G401.6 (cell line): ENCODE data around the gene PPP1R3A.

ENCODE experiments used
- FAIRE-seq: peaks from 2 replicates; lab custom pipeline; 2012; peaks lifted over from hg19 to GRCh38; lab: Jason Lieb, UNC

The PPP1R3A gene

DNA sequence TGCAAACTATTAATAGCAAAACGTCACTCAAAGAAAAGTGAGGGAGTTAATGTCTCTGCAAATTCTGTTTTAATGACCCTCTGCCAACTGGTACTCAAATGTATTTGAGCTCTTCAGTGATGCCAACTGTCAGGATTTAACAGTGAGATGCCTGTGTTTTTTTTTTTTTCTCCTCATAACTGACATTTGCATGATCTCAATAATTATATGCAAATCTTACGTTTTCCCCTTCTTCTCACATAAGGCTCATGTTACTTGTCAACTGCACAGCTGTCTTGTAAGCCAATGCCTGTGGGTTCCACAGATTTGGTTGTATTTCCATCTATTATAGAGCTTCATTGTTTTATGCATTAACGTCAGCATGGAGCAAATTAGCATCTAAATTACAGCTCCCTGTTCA, 38.2 kb downstream of the PPP1R3A start:
- FAIRE-seq, result no peak

DNA sequence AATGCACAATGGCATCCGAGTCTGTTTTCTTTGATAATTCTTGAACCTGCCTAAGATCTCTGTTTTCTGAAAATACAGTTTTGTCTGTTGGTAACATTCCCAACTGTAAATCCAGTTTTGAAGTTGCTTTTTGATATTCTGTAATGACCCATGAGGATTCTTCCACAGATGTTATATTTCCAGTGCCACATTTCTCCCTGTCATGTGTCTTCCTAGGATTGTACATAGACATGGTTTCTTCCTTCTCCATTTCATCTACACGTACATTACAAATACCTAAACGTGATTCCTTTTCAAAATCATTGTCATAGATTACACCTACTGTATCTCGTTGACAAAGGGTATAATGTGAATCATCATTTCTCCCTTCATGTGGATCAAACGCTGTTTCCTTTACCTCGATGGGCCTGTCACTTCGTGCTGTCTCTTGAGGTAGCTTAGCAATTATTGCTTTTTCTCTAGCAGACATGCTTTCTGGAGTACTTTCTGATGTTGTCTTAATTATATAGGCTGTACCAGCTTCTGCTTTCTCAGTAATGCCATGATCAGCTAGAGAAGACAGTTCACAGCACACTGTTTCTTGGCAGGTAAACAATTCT, 40.3 kb downstream of the PPP1R3A start:
- FAIRE-seq, result no peak

DNA sequence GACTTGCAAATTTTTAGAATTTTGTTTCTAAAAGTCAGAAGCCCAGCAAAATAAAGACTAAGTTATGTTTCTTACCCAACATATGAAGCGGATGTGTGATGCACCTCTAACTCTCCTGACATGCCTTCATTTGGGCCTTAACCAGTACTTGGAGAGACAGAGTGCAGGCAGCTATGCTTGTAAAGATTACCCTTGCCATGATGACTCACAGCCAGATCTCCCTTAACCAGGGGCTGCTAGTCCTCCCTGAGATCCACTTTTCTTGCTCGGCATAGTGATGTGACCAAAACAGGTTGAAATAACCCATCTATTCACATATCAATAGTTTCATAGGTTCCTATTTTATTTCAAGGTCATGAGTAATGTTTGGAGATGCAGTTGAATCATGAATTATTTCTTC, 43.6 kb downstream of the PPP1R3A start:
- no peak for FAIRE-seq

DNA sequence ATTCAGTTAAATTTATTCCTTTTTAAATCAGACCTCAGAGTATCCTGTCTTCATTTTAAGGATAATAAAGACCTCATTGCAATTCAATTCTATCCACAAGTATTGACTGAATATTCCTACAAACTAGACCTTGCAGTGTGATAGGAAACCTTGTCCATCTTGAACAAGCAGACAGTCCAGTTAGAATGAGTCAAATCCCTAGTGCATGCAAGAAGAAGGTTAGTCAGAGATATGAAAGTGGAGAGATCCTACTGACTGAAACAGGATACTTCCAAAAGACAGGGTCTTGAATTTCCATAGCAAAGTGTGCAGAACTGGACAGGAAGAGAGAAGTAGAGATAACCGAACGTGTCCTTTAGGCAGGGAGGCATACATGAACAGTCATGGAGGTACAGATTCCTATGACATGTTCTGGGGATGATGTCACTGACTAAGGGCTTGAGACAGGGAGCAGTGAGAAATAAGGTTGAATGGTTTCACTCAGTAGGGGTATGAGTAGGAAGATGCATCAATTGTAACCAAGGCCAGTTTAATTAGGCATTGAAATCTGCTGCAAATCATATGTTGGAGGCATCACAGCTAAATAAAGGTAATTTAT, 45.2 kb downstream of the PPP1R3A start:
- no peak for FAIRE-seq

DNA sequence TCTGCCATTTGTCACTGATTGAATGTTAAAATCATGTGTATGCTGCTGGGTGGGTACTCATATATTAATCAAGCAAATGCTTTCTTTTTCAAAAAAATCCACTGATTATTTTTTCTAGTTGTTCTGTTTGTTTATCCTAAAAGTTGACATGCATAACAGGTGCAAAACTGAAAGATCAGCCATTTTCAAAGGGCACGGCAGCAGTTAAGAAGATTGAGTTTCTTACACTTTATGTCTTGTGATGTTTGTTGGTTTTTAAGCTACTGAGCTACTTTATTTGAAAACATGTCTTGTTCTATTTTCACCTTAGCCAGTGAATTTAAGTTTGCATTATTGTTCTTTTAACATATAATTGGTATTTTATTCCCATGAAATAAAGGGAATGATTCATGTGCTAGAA, 45.8 kb downstream of the PPP1R3A start:
- FAIRE-seq, result no peak

DNA sequence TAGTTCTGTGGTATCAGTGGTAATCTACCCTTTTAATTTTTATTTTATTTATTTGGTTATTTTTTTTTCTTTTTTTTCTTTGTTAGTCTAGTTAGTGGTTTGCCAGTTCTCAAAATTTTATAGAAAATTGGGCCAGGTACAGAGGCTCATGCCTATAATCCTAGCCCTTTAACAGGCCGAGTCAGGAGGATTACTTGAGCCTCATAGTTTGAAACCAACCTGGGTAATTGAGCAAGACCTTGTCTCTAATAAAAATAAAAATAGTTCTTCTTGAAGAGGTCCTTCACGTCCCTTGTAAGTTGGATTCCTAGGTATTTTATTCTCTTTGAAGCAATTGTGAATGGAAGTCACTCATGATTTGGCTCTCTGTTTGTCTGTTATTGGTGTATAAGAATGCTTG, 51.5 kb downstream of the PPP1R3A start:
- FAIRE-seq, result no peak

DNA sequence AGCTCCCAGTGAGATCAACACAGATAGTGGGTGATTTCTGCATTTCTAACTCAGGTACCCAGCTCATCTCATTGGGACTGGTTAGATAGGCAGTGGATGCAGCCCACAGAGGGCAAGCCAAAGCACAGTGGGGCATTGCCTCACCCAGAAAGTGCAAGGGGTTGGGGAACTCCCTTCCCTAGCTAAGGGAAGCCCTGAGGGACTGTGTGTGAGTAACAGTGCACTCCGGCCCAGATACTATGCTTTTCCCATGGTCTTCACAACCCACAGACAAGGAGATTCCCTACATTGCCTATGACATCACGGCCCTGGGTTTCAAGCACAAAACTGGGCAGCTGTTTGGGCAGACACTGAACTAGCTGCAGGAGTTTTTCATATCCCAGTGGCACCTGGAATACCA, 62.8 kb downstream of the PPP1R3A start:
- no peak for FAIRE-seq

DNA sequence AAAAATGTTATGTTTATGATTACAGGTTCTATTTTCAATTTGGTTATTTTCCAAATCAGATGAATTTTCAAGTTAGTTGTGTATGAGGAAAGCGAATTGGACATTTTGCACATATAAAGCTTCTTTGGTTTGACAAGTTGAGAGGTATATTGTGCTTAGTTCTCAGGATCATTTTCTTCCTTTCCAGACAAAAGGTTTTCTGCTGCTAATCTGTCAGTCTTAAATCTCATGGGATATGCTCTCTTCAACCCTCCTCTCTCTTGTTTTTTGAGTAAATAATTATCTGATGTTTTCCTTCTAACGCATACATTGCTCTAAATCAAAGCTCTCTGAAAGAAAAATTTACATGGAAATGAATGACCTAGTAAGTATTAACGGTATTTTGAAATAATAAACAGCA, 77.9 kb downstream of the PPP1R3A start:
- no peak for FAIRE-seq

DNA sequence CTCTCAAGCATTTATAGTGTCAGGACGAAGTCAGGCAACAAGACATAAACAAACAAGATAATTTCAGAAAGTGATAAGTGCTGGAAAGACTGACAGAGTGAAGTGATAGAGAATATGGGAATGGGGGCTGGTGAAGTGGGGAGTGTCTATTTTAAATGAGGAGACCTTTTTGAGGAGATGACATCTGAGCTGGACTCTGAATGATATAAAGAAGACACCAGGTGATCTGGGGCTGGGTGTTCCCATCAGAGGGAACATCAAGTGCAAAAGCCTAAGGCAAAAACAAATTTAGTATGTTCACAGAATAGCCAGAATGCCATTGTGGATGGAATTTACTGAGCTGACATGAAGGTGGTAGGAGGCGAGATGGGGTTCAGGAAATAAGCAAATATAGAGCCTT, 83.4 kb downstream of the PPP1R3A start:
- no peak for FAIRE-seq

DNA sequence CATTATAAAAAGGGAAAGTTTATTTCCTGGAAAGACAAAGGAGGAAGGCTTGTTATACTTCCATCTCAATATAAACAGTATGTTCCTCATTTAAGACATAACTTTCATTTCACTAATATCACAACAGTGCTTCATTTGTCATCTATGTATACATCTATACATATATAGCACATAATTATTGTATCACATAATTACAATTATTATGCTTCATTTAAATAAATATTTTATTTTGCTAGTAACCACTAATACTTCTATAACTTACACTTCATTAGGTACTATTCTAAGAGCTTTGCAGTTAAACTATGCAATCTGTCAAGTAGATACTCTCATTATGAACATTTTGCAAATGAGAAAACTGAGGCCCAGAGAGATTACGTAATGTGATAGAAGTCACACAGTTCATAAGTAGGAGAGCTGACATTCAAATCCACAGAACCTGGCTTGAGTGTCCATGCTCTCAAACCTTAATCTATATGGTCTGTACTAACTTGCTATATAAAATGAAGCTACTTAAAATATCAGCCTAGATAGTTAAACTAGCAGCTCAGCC, 86.5 kb downstream of the PPP1R3A start:
- no peak for FAIRE-seq

DNA sequence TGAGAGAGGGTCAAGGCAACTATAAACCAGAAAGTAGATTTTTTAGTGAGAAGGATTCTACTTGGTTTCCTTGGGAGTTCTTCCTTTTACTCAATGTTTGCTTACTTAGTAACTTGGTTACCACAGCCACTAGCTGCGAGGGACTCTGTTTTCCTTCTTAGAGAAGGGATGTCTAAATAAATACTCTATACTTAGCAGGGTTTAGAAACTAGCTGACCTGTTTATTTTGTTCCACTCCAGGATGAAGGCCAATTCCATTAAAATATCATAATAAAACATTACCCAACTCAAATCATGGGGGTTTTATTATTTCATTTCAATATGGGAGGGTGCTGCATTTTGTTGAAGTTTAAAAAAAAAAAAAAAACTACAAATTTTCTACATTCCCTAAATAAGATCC, 87.3 kb downstream of the PPP1R3A start:
- FAIRE-seq, result no peak

DNA sequence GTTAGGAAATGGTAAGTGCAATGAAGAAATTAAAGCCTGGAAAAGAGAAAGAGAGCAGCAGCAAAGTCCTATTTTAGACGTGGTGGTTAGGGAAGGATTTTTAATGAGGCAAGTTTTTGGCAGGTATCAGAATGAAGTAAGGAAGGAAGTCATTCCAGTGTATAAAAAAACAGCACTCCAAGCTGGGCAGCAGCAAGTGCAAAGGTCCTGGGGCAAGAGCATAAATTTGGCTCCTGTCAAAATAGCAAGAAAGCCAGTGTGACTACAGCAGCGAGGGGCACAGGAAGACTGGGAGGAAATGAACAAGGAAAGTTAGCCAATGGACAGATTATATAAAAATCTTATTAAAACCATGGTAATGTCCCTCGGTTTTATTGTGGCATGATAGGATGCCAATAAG, 90.2 kb downstream of the PPP1R3A start:
- no peak for FAIRE-seq
